HTERT RPE-1 (cell line): ENCODE measurements around the gene ELANE.
"Not testable (repeated sequence)": the region's sequence is repeated elsewhere in the genome, so short reads cannot be mapped to it uniquely, and the experiment has no call there.

Source experiments
- in situ Hi-C: fragments of 300-500 bp; cut with MboI; formaldehyde crosslinking; loops from 4 replicates; pipeline ENCODE4 v1.14.3; 2020; ENCODE audit warnings: low sequenced_read_pairs

ELANE gene

GRCh38 chr19:835210-835810 lies 16.8 kb upstream of the ELANE start:
- in situ Hi-C loops = no loop called here

GRCh38 chr19:840519-841206 lies 11.4 kb upstream of the ELANE start, which contains the start of gene PRTN3:
Gene PRTN3, plus strand, starts transcription at chr19:840999. Its CDS starts 10 bp downstream, at chr19:841009.
- in situ Hi-C loops = no loop called here

GRCh38 chr19:842802-843179 lies 9.3 kb upstream of the ELANE start:
- in situ Hi-C loops = not testable (repeated sequence)

GRCh38 chr19:843180-843835 lies 8.8 kb upstream of the ELANE start:
- in situ Hi-C loops = no loop called here

GRCh38 chr19:843836-844545 lies 8.1 kb upstream of the ELANE start:
- in situ Hi-C loops = no loop called here

- in situ Hi-C loops = no loop called here
Measured at GRCh38 chr19:844546-844971, 7.5 kb upstream of the ELANE start.

GRCh38 chr19:845707-846521 lies 6.2 kb upstream of the ELANE start:
- in situ Hi-C loops = no loop called here

GRCh38 chr19:848386-848921 lies 3.6 kb upstream of the ELANE start:
- in situ Hi-C loops = no loop called here

GRCh38 chr19:849195-849594 lies 2.9 kb upstream of the ELANE start:
- in situ Hi-C loops = not testable (repeated sequence)

- in situ Hi-C loops = no loop called here
Measured at GRCh38 chr19:850221-850978, 1.7 kb upstream of the ELANE start.

GRCh38 chr19:850979-851335 lies 1.1 kb upstream of the ELANE start:
- in situ Hi-C loops = no loop called here

GRCh38 chr19:853014-853585 lies 997 bp downstream of the ELANE start:
- in situ Hi-C loops = no loop called here

- in situ Hi-C loops = not testable (repeated sequence)
Measured at GRCh38 chr19:853614-854220, 1.6 kb downstream of the ELANE start.

- in situ Hi-C loops = no loop called here
Measured at GRCh38 chr19:854549-854948, 2.4 kb downstream of the ELANE start.

GRCh38 chr19:855142-855541 lies 3.0 kb downstream of the ELANE start:
- in situ Hi-C loops = no loop called here

- in situ Hi-C loops = no loop called here
Measured at GRCh38 chr19:855566-856120, 3.5 kb downstream of the ELANE start.

- in situ Hi-C loops = no loop called here
Measured at GRCh38 chr19:858284-858683, 6.2 kb downstream of the ELANE start.
